IMR-90 (cell line): ENCODE results near the gene UCP3. TPM values are rescaled to one million over a fixed set of nuclear protein-coding genes. Genes with fewer than 3 reads are reported as not detected.

Experiments used
- ATAC-seq: fragments of 200-7000 bp; cut with Tn5 transposase; 2 replicates; pipeline ENCODE4 v1.9.1; 2020; ENCODE audit warnings: low read depth, mild to moderate bottlenecking, moderate library complexity
- BruUV-seq: library from RNA; stranded (reverse); fragments of 400-500 nt; replicated peaks from 2 replicates; lab custom pipeline; 2021; lab: Mats Ljungman, UMichigan
- CTCF ChIA-PET: fragments of 300-600 bp; formaldehyde crosslinking; extraction: SDS; loops from one replicate; lab custom pipeline; 2021; ENCODE audit warnings: antibody characterized with exemption; lab: Yijun Ruan, JAX
- POLR2A ChIA-PET: fragments of 300-600 bp; sonication (Branson Sonifier 250); formaldehyde crosslinking; loops from one replicate; lab custom pipeline; 2022; ENCODE audit warnings: antibody characterized with exemption; ENCODE audit not compliant: unreplicated experiment; lab: Charles Lee
- DNase-seq: peaks from one replicate; pipeline ENCODE4 v3.0.0; 2013
- H2AFZ ChIP-seq: replicated peaks from 2 replicates; pipeline ENCODE3; 2013; ENCODE audit warnings: low read length, mild to moderate bottlenecking; ENCODE audit not compliant: poor library complexity
- H2AK5ac ChIP-seq: 2 replicates; pipeline ENCODE4 v1.6.1; 2013; ENCODE audit warnings: low read depth, low read length, inconsistent platforms
- H2AK9ac ChIP-seq: replicated peaks from 2 replicates; pipeline ENCODE3; 2013; ENCODE audit warnings: mild to moderate bottlenecking, low read depth, low read length, moderate library complexity; ENCODE audit not compliant: poor library complexity
- H2BK120ac ChIP-seq: 2 replicates; pipeline ENCODE4 v1.6.1; 2013; ENCODE audit warnings: low read depth, low read length, inconsistent platforms
- H2BK15ac ChIP-seq: 3 replicates; pipeline ENCODE4 v1.6.1; 2013; ENCODE audit warnings: low read depth, low read length, inconsistent platforms
- H2BK20ac ChIP-seq: 2 replicates; pipeline ENCODE4 v1.6.1; 2013; ENCODE audit warnings: low read depth, mild to moderate bottlenecking, inconsistent platforms, low read length, moderate library complexity
- H2BK5ac ChIP-seq: 2 replicates; pipeline ENCODE4 v1.6.1; 2013; ENCODE audit warnings: mild to moderate bottlenecking, low read depth, low read length, inconsistent platforms; ENCODE audit not compliant: poor library complexity, severe bottlenecking
- H3K14ac ChIP-seq: replicated peaks from 2 replicates; pipeline ENCODE4 v1.6.1; 2013; ENCODE audit warnings: low read depth, low read length, inconsistent platforms
- H3K18ac ChIP-seq: 2 replicates; pipeline ENCODE4 v1.6.1; 2013; ENCODE audit warnings: low read depth, low read length, control low read depth
- H3K23ac ChIP-seq: 2 replicates; pipeline ENCODE4 v1.6.1; 2013; ENCODE audit warnings: low read depth, low read length, inconsistent platforms
- H3K27ac ChIP-seq: 2 replicates; pipeline ENCODE4 v1.5.1; 2013; ENCODE audit warnings: mild to moderate bottlenecking, control low read depth, low read length; ENCODE audit not compliant: insufficient read depth
- H3K27me3 ChIP-seq: 2 replicates; pipeline ENCODE4 v1.6.1; 2013; ENCODE audit warnings: low read length; ENCODE audit not compliant: control insufficient read depth, insufficient read depth
- H3K36me3 ChIP-seq: 2 replicates; pipeline ENCODE4 v1.6.1; 2013; ENCODE audit warnings: low read length, mixed read lengths; ENCODE audit not compliant: control insufficient read depth, insufficient read depth
- H3K4ac ChIP-seq: 2 replicates; pipeline ENCODE4 v1.6.1; 2013; ENCODE audit warnings: low read depth, low read length, inconsistent platforms
- H3K4me1 ChIP-seq: 2 replicates; pipeline ENCODE4 v1.6.1; 2013; ENCODE audit warnings: low read length, mixed read lengths; ENCODE audit not compliant: control insufficient read depth, insufficient read depth
- H3K4me2 ChIP-seq: 2 replicates; pipeline ENCODE4 v1.6.1; 2013; ENCODE audit warnings: low read depth, mild to moderate bottlenecking, control low read depth, low read length, moderate library complexity
- H3K4me3 ChIP-seq: 2 replicates; pipeline ENCODE4 v1.5.1; 2013; ENCODE audit warnings: low read depth, mild to moderate bottlenecking, control low read depth, low read length, moderate library complexity; ENCODE audit not compliant: insufficient read depth
- H3K56ac ChIP-seq: 2 replicates; pipeline ENCODE4 v1.6.1; 2013; ENCODE audit warnings: low read length, inconsistent platforms; ENCODE audit not compliant: insufficient read depth; ENCODE audit errors: extremely low read depth
- H3K79me1 ChIP-seq, 2 experiments: 2 replicates each; pipeline ENCODE4 v1.6.1; 2013; ENCODE audit warnings: low read length in 2 of 2, inconsistent platforms in 1 of 2, low read depth in 1 of 2
- H3K9ac ChIP-seq: 2 replicates; pipeline ENCODE4 v1.6.1; 2013; ENCODE audit warnings: low read depth, low read length, control low read depth
- H3K9me1 ChIP-seq: 2 replicates; pipeline ENCODE4 v1.6.1; 2013; ENCODE audit warnings: low read length, inconsistent platforms; ENCODE audit not compliant: insufficient read depth
- H3K9me3 ChIP-seq: 2 replicates; pipeline ENCODE4 v1.6.1; 2013; ENCODE audit warnings: low read length; ENCODE audit not compliant: control insufficient read depth, insufficient read depth
- H4K20me1 ChIP-seq: 2 replicates; pipeline ENCODE4 v1.6.1; 2013; ENCODE audit warnings: low read length, inconsistent platforms; ENCODE audit not compliant: insufficient read depth
- H4K5ac ChIP-seq: 2 replicates; pipeline ENCODE4 v1.6.1; 2013; ENCODE audit warnings: mild to moderate bottlenecking, low read depth, low read length, control low read depth
- H4K8ac ChIP-seq, 2 experiments: 2 replicates each; pipeline ENCODE4 v1.6.1; 2013; ENCODE audit warnings: low read depth in 2 of 2, low read length in 2 of 2, control low read depth in 1 of 2, inconsistent platforms in 1 of 2
- H4K91ac ChIP-seq: 2 replicates; pipeline ENCODE4 v1.6.1; 2013; ENCODE audit warnings: low read depth, low read length, inconsistent platforms; ENCODE audit not compliant: insufficient read depth
- POLR2A ChIP-seq: IDR thresholded peaks from 2 replicates; pipeline ENCODE4 v1.6.1; 2012; ENCODE audit warnings: mild to moderate bottlenecking, low read depth, low read length
- RCOR1 ChIP-seq: IDR thresholded peaks from 2 replicates; pipeline ENCODE4 v1.6.1; 2012; ENCODE audit warnings: mild to moderate bottlenecking, low read length, improper control_type of control experiment; ENCODE audit not compliant: insufficient replicate concordance
- SMC3 ChIP-seq: fragments of 150-350 bp; IDR thresholded peaks from 2 replicates; pipeline ENCODE4 v1.6.1; 2016; ENCODE audit warnings: low read depth, mild to moderate bottlenecking, antibody characterized with exemption, low read length, moderate library complexity
- WGBS, 2 experiments: methylation state at CpG; one replicate each; pipeline versions ENCODE4 v1.1.5 to v1.1.7; 2013; ENCODE audit warnings: missing lambda C conversion rate in 2 of 2; ENCODE audit not compliant: insufficient read length in 1 of 2; ENCODE audit errors: extremely low coverage in 2 of 2; 5-methylcytosine and 5-hydroxymethylcytosine counted together
- dilution Hi-C: fragments of 300-500 bp; cut with HindIII; formaldehyde crosslinking; loops from one replicate; pipeline ENCODE4 v1.14.3; 2018; ENCODE audit warnings: low sequenced_read_pairs; ENCODE audit not compliant: unreplicated experiment
- in situ Hi-C: fragments of 300-500 bp; cut with MboI; formaldehyde crosslinking; loops from 3 replicates; pipeline ENCODE4 v1.14.3; 2019; ENCODE audit warnings: low sequenced_read_pairs, inconsistent platforms, mixed read lengths
- intact Hi-C: fragments of 100-400 bp; cut with micrococcal nuclease; formaldehyde crosslinking; loops from 2 replicates; pipeline ENCODE4 v1.10.0; 2022
- polyA plus RNA-seq, 3 experiments: library from polyadenylated mRNA; depleted of rRNA; stranded (reverse); fragments of >200 nt; gene quantifications; 2 replicates each; pipeline ENCODE4 v1.2.3, GENCODE V29; 2012; ENCODE audit warnings: low replicate concordance in 1 of 3
- total RNA-seq: library from RNA; depleted of rRNA; stranded (reverse); fragments of >200 nt; gene quantifications from 2 replicates; pipeline ENCODE4 v1.2.3, GENCODE V29; 2012
- TF ChIP-seq, protein P1 (sequence below): fragments of 150-350 bp; IDR thresholded peaks from 2 replicates; pipeline ENCODE4 v1.6.1; 2017; ENCODE audit warnings: mild to moderate bottlenecking, antibody characterized with exemption, low read length, low read depth

Gene UCP3
- total and polyA plus RNA-seq, 2 of the 4 experiments (the other 2 are of a cell fraction) = under 0.01 to 0.80 TPM

DNA sequence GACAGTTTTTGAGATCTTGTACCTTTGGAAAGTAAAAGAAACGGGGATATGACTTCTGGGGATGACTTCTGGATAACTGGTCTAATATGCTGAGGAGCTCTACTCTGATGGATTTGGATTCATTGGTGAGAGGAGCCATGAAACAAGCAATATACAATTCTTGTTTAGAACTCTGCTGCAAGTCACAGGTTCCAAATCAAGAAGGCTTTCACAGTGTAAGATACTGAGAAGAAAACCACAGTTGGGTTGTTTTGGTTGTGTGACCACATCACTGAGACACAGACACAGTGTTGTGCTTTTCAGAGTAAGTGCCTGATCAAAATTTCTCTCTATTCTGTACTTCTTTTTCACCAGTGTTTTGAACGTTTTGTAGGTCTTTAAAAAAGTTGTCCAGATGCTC is 13.2 kb downstream of the UCP3 start:
- CTCF ChIA-PET = no interaction called here
- no peak overlapping the region for H3K56ac ChIP-seq
- H3K4me1 ChIP-seq = no peaks in the 10 kb centered on the region
- H3K79me1 ChIP-seq = no peaks in the 10 kb centered on the region
- no peak overlapping the region for H2BK5ac ChIP-seq
- ATAC-seq = no peak
- no peak overlapping the region for H2BK20ac ChIP-seq
- dilution Hi-C loops = no loop called here
- no peaks in the 10 kb centered on the region for H3K9me3 ChIP-seq
- H3K36me3 ChIP-seq = no peaks in the 10 kb centered on the region
- no peak overlapping the region for H2BK15ac ChIP-seq
- in situ Hi-C loops = no loop called here
- H4K91ac ChIP-seq = no peak overlapping the region
- no peak overlapping the region for H3K27ac ChIP-seq
- intact Hi-C loops = no loop called here
- H4K20me1 ChIP-seq = no peaks in the 10 kb centered on the region
- no peak overlapping the region for H4K8ac ChIP-seq
- no peak overlapping the region for H2BK120ac ChIP-seq
- POLR2A ChIA-PET = no interaction called here
- H3K27me3 ChIP-seq = no peaks in the 10 kb centered on the region; the same call in 1 of the 2 replicates
- no peak overlapping the region for H2AK5ac ChIP-seq
- no peak overlapping the region for H2AK9ac ChIP-seq
- TF ChIP-seq SMC3 (no peak), RCOR1 (no peak), POLR2A (no peak)
- TF ChIP-seq, protein P1, sequence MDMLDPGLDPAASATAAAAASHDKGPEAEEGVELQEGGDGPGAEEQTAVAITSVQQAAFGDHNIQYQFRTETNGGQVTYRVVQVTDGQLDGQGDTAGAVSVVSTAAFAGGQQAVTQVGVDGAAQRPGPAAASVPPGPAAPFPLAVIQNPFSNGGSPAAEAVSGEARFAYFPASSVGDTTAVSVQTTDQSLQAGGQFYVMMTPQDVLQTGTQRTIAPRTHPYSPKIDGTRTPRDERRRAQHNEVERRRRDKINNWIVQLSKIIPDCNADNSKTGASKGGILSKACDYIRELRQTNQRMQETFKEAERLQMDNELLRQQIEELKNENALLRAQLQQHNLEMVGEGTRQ = no peak
- H3K23ac ChIP-seq = no peak overlapping the region
- no peak overlapping the region for H3K18ac ChIP-seq
- no peak for DNase-seq
- WGBS, 2 experiments = no CpG with 5 or more reads among the region's 2 CpGs
- no peak overlapping the region for H3K4me3 ChIP-seq
- no peak overlapping the region for H2AFZ ChIP-seq
- no peak overlapping the region for H3K4ac ChIP-seq
- no peak overlapping the region for H3K9ac ChIP-seq
- H3K9me1 ChIP-seq = no peaks in the 10 kb centered on the region
- BruUV-seq = no TSS peak
- no peak overlapping the region for H3K4me2 ChIP-seq
- no peak overlapping the region for H4K5ac ChIP-seq
- no peak overlapping the region for H3K14ac ChIP-seq
